GM12878 (cell line): ENCODE data around the gene SRC. TPM values are rescaled to one million over a fixed set of nuclear protein-coding genes. Genes with fewer than 3 reads are reported as not detected.

Experiments
- CBFB ChIP-seq: IDR thresholded peaks from 2 replicates; pipeline ENCODE4 v1.6.1; 2016; ENCODE audit warnings: antibody characterized with exemption, low read depth
- HCFC1 ChIP-seq: fragments of 150-350 bp; IDR thresholded peaks from 2 replicates; pipeline ENCODE4 v1.6.1; 2014; ENCODE audit warnings: low read length
- IRF4 ChIP-seq: IDR thresholded peaks from 2 replicates; pipeline ENCODE4 v1.6.1; 2011; ENCODE audit warnings: low read depth, low read length
- NKRF ChIP-seq: fragments of 450-650 bp; conservative IDR thresholded peaks from 2 replicates; pipeline ENCODE4 v1.6.1; 2017; ENCODE audit warnings: mild to moderate bottlenecking, moderate library complexity
- NR2C1 ChIP-seq: fragments of 450-650 bp; IDR thresholded peaks from 2 replicates; pipeline ENCODE4 v1.6.1; 2017; ENCODE audit warnings: antibody characterized with exemption, mild to moderate bottlenecking, moderate library complexity
- PAX5 ChIP-seq: IDR thresholded peaks from 2 replicates; pipeline ENCODE4 v1.6.1; 2011; ENCODE audit warnings: low read depth, low read length, borderline replicate concordance
- PRDM15 ChIP-seq: fragments of 450-650 bp; formaldehyde crosslinking; IDR thresholded peaks from 2 replicates; pipeline ENCODE4 v1.4.0; 2020; ENCODE audit warnings: mild to moderate bottlenecking, moderate library complexity
- RELB ChIP-seq: fragments of 450-650 bp; IDR thresholded peaks from 2 replicates; pipeline ENCODE4 v1.6.1; 2017; ENCODE audit warnings: low read depth, mild to moderate bottlenecking, moderate library complexity
- RFX5 ChIP-seq: IDR thresholded peaks from 2 replicates; pipeline ENCODE4 v1.6.1; 2011; ENCODE audit warnings: low read depth, low read length, improper control_type of control experiment
- TCF12 ChIP-seq: IDR thresholded peaks from 2 replicates; pipeline ENCODE4 v1.6.1; 2011; ENCODE audit warnings: low read depth, mild to moderate bottlenecking, low read length
- YBX1 ChIP-seq: fragments of 450-650 bp; IDR thresholded peaks from 2 replicates; pipeline ENCODE4 v1.6.1; 2016; ENCODE audit warnings: antibody characterized with exemption
- YY1 ChIP-seq: IDR thresholded peaks from 2 replicates; pipeline ENCODE4 v1.6.1; 2011; ENCODE audit warnings: low read depth, mild to moderate bottlenecking, low read length
- polyA plus RNA-seq, 11 experiments: library from polyadenylated mRNA; depleted of rRNA in 4 of 11; unstranded in 6 of 11; stranded (reverse) in 5 of 11; fragments of >200 nt; fragmentation: Nextera tagmentation in 4 of 11; fragmentation: Illumina TruSeq in 1 of 11; extraction: Ambion mirVana in 4 of 11; extraction: Trizol in 1 of 11; gene quantifications; 1 replicate in 1 of 11; 2 replicates in 10 of 11; pipeline versions ENCODE4 v1.2.1 to v1.2.3, GENCODE V29; 2011 to 2016; ENCODE audit warnings: inconsistent platforms in 2 of 11, missing spikeins in 2 of 11, low read depth in 1 of 11
- total RNA-seq, 4 experiments: library from RNA; depleted of rRNA in 3 of 4; stranded (reverse); fragments of >200 nt in 3 of 4; fragmentation: Illumina TruSeq in 1 of 4; extraction: Trizol in 1 of 4; gene quantifications; 2 replicates each; pipeline versions ENCODE4 v1.2.1 to v1.2.3, GENCODE V29; 2013 to 2021
- TF ChIP-seq, protein P1 (sequence below): fragments of 450-650 bp; formaldehyde crosslinking; IDR thresholded peaks from 2 replicates; pipeline ENCODE4 v1.4.0; 2022; ENCODE audit warnings: mild to moderate bottlenecking, moderate library complexity
- TF ChIP-seq, protein P2 (sequence below): fragments of 450-650 bp; IDR thresholded peaks from 2 replicates; pipeline ENCODE4 v1.6.1; 2017; ENCODE audit warnings: mild to moderate bottlenecking

Gene SRC
- total and polyA plus RNA-seq, 10 of the 15 experiments (the other 5 are each of a cell fraction or from before 2014, with no cell fraction given): 0.60 to 71.3 (median 27.2) TPM

DNA sequence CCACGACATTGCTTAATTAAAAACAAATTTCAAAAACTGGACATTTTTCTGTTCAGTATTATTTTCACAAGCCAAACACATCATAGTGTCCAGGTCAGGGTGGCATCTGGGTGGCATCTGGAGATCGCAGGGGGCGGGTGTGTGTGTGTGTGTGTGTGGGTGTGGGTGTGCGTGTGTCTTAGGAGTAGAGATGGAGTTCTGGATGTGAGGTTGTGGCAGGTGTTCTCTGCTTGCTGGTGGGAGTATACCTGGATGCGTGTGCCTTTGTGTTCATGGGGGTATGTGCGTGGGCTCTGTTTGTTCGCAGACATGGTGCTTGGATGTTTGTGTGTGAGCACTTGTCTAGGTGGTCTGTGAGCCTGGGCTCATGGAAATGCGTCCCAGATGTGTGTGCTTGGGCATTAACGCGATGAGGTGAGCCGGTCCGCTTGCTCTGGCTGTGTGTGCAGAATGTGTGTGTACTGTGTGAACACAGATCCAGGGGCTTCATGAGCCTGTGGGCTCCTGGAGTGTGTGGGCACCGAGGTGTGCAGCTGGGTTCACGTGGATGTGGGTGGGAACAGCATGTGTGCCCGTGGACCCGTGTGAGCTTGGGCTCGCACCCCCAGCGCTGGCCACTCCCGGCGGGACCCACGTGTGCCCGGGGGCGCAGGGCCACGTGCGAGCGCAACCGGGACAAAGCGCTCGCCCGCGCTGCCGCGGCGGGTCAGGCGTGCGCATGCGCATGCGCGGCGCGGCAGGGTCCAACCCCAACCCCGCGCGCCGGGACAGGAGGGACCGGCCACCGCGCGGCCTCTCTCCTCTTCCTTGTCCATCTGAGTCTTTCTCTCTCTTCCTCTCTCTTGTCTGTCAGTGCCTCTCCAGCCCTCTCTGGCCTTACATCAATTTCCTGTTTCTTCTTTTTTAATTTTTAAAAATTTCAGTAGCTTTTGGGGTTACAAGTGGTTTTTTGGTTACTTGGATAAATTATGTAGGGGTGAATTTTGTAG, 60.4 kb downstream of the SRC start (continued):
- 0 out of 2 replicates have a peak, but pooled peaks have one; percentile 21 for TF ChIP-seq NKRF
- TF ChIP-seq, protein P1, sequence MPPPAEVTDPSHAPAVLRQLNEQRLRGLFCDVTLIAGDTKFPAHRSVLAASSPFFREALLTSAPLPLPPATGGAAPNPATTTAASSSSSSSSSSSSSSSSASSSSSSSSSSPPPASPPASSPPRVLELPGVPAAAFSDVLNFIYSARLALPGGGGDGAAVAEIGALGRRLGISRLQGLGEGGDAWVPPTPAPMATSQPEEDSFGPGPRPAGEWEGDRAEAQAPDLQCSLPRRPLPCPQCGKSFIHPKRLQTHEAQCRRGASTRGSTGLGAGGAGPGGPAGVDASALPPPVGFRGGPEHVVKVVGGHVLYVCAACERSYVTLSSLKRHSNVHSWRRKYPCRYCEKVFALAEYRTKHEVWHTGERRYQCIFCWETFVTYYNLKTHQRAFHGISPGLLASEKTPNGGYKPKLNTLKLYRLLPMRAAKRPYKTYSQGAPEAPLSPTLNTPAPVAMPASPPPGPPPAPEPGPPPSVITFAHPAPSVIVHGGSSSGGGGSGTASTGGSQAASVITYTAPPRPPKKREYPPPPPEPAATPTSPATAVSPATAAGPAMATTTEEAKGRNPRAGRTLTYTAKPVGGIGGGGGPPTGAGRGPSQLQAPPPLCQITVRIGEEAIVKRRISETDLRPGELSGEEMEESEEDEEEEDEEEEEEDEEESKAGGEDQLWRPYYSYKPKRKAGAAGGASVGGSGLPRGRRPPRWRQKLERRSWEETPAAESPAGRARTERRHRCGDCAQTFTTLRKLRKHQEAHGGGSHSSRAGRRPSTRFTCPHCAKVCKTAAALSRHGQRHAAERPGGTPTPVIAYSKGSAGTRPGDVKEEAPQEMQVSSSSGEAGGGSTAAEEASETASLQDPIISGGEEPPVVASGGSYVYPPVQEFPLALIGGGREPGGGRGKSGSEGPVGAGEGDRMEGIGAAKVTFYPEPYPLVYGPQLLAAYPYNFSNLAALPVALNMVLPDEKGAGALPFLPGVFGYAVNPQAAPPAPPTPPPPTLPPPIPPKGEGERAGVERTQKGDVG (CRISPR knock-in tag): no peak
- TF ChIP-seq HCFC1: no peak
- TF ChIP-seq RELB: no peak
- no peak for TF ChIP-seq PAX5
- TF ChIP-seq, protein P2, sequence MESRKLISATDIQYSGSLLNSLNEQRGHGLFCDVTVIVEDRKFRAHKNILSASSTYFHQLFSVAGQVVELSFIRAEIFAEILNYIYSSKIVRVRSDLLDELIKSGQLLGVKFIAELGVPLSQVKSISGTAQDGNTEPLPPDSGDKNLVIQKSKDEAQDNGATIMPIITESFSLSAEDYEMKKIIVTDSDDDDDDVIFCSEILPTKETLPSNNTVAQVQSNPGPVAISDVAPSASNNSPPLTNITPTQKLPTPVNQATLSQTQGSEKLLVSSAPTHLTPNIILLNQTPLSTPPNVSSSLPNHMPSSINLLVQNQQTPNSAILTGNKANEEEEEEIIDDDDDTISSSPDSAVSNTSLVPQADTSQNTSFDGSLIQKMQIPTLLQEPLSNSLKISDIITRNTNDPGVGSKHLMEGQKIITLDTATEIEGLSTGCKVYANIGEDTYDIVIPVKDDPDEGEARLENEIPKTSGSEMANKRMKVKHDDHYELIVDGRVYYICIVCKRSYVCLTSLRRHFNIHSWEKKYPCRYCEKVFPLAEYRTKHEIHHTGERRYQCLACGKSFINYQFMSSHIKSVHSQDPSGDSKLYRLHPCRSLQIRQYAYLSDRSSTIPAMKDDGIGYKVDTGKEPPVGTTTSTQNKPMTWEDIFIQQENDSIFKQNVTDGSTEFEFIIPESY: no peak
- TF ChIP-seq CBFB: no peak
- TF ChIP-seq RFX5: no peak
- TF ChIP-seq PRDM15 (CRISPR knock-in tag): no peak
- no peak for TF ChIP-seq TCF12
- no peak for TF ChIP-seq YBX1
- no peak for TF ChIP-seq NR2C1
- TF ChIP-seq IRF4: no peak
- 0 out of 2 replicates have a peak, but pooled peaks have one; percentile 27 for TF ChIP-seq YY1
